Small intestine (tissue), 4 donors: ENCODE results near the gene NGF. TPM values are rescaled to one million over a fixed set of nuclear protein-coding genes. Genes with fewer than 3 reads are reported as not detected.

Experiments used
- polyA plus RNA-seq, 4 donors: library from polyadenylated mRNA; stranded (reverse) in 3 of 4; unstranded in 1 of 4; fragments of 200-250 nt in 3 of 4; fragments of 120-200 nt in 1 of 4; gene quantifications; one replicate each; pipeline versions ENCODE4 v1.2.1 to v1.2.3, GENCODE V29; 2013
- donor health status: healthy with polysubstance abuse.
- donor health status: Bipolar disorder and iron deficiency.
- donor health status: healthy.

NGF gene
- polyA plus RNA-seq, 4 donors = 0.27 to 3.0 TPM; not detected in 2

Other genes starting within 250 kb of the NGF start
- gene TSPAN2, start 248.7 kb downstream of the NGF start, polyA plus RNA-seq = 1 to 10 TPM in 3 of 4 donors, not detected in 1; 1.4 to 5.5 (median 5.0) TPM